Stimulated activated CD4-positive, alpha-beta T cell treated with anti-CD3 and anti-CD28 coated beads, Interleukin-4, amount 100 ng/mL, for 4 hours (primary cell): ENCODE data around the gene NEXN.
"Not testable (repeated sequence)": the region's sequence is repeated elsewhere in the genome, so short reads cannot be mapped to it uniquely, and the experiment has no call there.

Source experiments
- DNase-seq, 2 experiments: peaks; one replicate each; pipeline ENCODE4 v3.0.0-alpha.2; 2020

NEXN gene

DNA sequence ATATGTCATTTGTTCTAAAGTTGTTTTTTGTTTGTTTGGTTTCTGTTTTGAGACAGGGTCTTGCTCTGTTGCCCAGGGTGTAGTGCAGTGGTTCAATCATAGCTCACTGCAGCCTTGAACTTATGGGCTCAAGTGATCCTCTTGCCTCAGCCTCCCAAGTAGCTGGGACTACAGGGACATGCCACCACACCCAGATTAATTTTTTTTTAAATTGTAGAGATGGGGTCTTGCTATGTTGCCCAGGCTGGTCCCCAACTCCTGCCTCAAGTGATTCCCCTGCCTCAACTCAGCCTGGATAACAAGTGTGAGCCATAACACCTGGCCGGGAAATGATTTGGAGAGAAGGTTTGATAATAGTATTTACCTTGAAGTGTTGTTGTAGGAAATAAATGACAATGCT is 18.2 kb downstream of the NEXN start:
- DNase-seq, result no peak

DNA sequence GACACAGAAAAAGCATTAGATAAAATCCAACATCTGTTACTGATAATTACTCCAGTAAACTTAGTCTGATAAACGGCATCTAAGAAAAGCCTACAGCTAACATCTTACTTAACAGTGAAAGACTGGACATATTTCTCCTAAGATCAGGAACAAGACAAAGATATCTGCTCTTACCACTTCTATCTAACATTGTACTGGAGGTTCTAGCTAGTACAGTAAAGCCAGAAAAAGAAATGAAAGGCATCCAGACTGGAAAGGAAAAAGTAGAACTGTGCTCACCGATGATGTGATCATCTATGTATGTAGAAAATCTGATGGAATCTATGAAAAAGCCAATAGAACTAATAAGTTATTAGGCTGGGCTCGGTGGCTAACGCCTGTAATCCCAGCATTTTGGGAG is 21.7 kb downstream of the NEXN start:
- DNase-seq, result no peak

DNA sequence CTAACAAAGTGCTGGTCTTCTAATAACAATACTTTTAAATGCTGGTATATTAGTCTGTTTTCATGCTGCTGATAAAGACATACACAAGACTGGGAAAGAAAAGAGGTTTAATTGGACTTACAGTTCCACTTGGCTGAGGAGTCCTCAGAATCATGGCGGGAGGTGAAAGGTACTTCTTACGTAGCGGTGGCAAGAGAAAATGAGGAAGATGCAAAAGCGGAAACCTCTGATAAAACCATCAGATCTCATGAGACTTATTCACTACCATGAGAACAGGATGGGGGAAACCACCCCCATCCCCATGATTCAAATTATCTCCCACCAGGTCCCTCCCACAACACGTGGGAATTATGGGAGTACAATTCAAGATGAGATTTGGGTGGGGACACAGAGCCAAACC is 30.5 kb downstream of the NEXN start:
- DNase-seq, result not testable (repeated sequence)

DNA sequence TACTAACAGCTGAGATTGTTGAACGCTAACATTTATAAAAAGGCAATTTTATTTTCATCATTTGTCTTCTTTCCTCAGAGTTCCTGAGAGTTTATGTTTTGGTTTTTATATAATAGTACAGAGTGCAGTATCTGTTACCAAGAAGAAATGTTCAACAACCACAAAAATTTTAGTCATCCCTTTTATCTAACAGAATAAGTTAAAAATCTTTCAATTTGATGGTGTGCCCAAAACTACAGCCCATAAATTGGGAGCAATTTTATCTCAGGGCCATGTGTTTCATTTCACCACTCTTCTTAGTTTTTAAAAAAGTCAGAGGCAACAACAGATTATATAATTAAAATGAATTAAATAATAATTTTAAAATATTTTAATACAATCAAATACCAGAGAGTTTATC is 37.1 kb downstream of the NEXN start:
- DNase-seq, result no peak

GRCh38 chr1:77925956-77926355 is 37.5 kb downstream of the NEXN start:
- no peak for DNase-seq

DNA sequence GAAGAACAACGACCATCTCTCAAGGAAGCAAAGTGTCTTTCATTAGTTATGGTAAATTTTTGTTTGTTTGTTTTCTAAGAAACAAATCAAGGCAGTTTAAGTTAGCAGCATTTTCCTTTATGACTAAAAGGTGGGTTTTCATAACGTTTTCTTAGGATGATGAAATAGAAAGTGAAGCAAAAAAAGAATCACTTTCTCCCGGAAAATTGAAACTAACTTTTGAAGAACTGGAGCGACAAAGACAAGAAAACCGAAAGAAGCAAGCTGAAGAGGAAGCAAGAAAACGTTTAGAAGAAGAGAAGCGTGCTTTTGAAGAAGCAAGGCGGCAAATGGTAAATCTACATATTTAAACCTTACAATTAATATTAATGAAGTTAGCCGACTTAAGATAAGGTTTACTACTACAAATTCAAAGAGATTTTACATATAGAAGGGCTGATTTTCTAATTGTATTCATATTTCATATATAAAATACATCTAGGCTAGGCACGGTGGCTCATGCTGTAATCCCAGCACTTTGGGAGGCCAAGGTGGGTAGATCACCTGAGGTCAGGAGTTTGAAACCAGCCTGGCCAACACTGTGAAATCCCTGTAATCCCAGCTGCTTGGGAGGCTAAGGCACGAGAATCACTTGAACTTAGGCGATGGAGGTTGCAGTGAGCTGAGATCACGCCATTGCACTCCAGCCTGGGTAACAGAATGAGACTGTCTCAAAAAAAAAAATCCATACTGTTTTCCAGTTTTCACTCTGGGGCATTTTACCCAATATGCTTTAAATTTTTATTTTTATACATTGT is 38.3 kb downstream of the NEXN start:
- no peak for DNase-seq

DNA sequence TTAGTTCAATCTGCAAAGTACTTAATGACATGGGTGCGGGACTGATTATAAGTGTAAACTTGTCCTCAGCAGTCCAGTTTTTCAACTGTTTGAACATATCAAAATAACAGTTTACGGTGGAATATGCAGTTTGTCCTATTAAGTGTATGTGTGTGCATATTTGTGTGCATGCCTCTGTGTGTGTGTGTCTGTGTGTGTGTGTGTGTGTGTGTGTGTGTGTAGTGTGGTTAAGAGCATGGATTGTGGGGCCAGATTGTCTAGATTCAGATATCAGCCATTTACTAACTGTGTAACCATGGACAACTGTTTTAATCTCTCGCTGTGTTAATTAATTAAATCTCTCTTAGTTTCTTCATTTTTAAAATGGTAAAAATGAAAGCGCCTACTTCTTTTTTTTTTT is 39.0 kb downstream of the NEXN start:
- DNase-seq, result no peak

DNA sequence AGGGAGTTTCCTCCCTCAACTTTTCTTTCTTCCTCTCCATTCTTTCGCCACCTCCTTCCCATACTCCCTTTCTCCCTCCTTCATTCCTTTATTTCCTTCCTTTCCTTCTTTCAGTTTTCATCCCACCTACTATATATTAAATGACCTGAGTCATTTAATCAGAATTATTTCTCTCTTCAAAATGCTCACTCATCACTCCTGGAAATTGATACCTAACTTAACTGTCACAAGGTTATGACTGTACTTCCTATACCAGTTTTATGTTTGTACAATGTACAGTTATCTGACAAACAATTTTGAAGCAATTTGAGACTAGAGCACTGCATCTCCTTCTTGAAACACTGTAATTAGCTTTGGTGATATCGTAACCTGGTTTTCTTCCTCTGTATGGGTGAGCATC is 41.4 kb downstream of the NEXN start:
- no peak for DNase-seq

GRCh38 chr1:77938651-77939050 is 50.2 kb downstream of the NEXN start:
- DNase-seq, result no peak

GRCh38 chr1:77940921-77941570 is 52.6 kb downstream of the NEXN start:
- no peak for DNase-seq

- DNase-seq, result no peak
Measured at GRCh38 chr1:77942400-77943140, 54.1 kb downstream of the NEXN start.

DNA sequence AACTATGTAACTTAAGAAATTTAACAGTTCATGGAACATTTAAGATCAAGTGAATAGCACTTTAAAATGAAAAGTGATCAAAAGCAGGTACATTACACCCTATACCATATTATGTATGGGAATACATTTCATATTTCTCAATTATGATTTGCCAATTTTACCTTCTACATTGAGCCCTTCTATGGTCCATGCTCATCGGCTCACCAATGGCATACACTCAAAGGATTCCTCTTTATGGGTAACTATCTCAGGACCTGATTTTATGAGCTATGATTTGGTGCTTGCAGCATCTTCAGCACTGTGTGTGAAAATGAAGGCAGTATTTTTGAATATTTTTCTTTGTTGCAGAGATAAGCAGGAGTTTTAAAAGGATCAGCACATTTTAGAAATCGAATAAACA is 56.9 kb downstream of the NEXN start:
- no peak for DNase-seq

DNA sequence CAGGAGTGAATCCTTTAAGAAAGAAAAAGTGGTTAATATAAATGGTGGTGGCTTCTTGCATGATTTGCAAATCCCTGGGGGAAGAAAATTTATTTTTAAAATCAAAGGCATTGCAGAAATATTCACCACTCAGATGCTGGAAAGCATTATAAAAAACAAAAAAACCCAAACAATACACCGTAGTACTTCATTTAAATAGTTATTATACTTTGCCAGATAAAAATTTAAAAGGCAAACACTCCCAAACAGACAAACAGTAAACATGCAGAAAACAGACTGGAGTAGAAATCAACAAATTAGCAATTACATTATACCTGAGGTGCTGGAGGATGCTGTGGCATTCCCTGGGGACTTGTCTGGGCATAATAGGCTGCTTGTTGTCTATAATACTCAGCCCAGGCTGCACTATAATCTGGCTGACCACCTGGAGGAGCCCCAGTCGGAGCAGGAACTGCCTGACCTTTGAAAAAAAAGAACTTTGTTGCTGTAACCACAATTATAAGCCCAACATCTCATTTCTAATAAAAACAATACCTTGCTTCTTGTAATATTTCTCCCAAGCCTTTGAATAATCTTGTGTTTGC is 60.5 kb downstream of the NEXN start:
- DNase-seq, result no peak

- no peak for DNase-seq
Measured at GRCh38 chr1:77950873-77951272, 62.4 kb downstream of the NEXN start.

DNA sequence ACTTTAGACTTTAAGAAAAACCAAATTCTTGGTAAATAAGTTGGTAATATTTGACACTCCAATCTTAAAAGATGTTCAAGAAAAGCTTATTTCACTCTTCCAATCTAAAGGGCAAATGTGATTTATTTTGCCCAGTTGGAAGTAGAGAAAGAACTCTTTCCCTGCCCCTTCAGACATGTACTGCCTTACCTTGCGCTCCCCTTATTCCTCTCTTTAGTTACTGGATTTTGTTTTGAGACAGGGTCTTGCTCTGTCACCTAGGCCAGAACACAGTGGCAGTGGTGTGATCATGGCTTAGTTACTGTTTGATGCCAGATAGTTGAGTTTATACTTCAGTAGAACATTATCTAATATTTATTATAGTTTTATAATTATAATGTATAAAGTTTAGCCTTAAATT is 62.9 kb downstream of the NEXN start:
- no peak for DNase-seq

GRCh38 chr1:77953907-77954306 is 65.5 kb downstream of the NEXN start:
- no peak for DNase-seq

- no peak for DNase-seq
Measured at GRCh38 chr1:77954521-77954920, 66.1 kb downstream of the NEXN start.

DNA sequence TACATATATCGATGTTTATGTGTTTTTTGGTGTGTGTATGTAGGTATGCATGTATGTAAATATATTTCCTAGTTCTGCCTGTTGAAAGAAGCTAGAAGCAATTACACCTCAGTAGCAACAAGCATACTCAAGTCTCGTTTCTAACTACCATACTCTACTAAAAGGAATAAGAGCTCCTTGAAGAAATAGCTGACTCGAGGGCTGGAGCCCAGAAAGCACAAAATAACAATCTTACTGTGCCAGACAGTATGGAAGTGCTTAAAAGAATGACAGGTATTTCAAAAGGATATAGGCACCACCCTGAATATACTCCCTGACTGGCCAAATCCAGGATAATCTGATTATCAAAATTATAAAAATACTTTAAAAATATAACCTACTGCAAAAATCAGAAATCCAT is 67.3 kb downstream of the NEXN start:
- DNase-seq, result no peak

GRCh38 chr1:77956464-77956863 is 68.0 kb downstream of the NEXN start:
- DNase-seq, result no peak

DNA sequence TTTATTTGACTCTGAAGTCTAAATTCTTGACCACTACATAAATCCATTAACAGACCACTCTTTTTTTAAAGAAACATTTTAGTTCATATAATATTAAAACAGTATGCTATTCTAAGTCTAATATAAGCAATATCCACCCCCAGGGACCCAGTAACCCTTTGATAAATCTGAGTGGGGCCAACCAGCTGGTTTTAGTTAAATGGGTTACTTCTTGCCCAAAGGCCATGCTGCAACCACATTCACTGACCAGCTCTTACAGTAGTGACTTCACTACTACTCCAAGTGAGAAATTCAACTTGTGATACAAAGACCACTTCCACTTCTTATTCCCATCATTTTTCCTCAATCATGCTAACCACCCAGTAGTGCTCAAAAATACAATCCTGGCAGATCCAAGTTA is 70.0 kb downstream of the NEXN start:
- DNase-seq, result no peak

GRCh38 chr1:77958850-77959249 is 70.4 kb downstream of the NEXN start:
- no peak for DNase-seq

DNA sequence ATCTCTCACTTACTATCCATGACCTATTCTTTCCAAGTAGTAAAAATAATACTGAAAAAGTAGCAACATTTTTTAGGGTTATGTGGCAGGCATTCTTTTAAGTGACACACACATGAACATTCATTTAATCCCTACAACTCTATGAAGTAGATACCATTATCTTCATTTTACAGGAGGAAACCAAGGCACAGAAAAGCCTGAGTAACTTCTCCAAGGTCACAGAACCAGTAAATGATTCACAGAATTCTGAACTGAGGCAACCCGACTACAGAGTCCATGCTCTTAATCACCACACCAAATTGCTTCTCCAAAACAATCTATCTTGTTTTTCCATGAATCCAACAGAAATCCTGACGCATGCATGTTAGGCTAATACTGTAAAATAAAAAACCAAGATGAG is 73.0 kb downstream of the NEXN start:
- DNase-seq, result no peak

DNA sequence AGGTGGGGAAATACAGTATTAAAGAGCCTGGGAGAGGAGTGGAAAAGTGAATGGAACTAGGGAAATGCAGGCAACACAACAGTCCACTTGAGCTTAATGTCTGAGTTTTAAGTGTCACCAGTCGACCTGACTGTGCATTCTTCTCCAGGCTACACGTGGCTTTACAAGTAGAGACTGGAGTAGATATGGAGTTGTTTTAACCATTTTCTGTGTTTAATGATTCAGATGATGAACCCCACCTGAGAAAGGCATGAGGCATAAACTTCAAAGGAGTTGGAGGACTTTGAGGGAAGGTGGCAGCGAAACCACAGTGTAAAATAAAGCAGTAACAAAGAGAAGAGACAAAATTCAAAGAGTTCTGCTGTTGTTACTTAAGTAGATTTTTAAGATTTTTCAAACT is 77.9 kb downstream of the NEXN start:
- DNase-seq, result no peak

GRCh38 chr1:77970192-77970591 is 81.8 kb downstream of the NEXN start:
- DNase-seq, result no peak
